HEK293 (cell line): ENCODE results near the gene TRPV6.

Experiments used
- ZEB2 ChIP-seq: fragments of 450-650 bp; formaldehyde crosslinking; IDR thresholded peaks from 2 replicates; pipeline ENCODE4 v1.5.1; 2016; ENCODE audit warnings: missing biosample characterization, missing genetic modification characterization
- ZNF529 ChIP-seq: fragments of 450-650 bp; formaldehyde crosslinking; IDR thresholded peaks from 2 replicates; pipeline ENCODE4 v1.5.1; 2017; ENCODE audit warnings: missing genetic modification characterization, missing biosample characterization; ENCODE audit not compliant: insufficient replicate concordance
- ZSCAN16 ChIP-seq: fragments of 450-650 bp; formaldehyde crosslinking; IDR thresholded peaks from 2 replicates; pipeline ENCODE4 v1.5.1; 2016; ENCODE audit warnings: missing biosample characterization, missing genetic modification characterization
- TF ChIP-seq, protein P1 (sequence below): fragments of 450-650 bp; formaldehyde crosslinking; IDR thresholded peaks from 2 replicates; pipeline ENCODE4 v1.5.1; 2016; ENCODE audit warnings: missing biosample characterization, missing genetic modification characterization, low read depth
- TF ChIP-seq, protein P2 (sequence below): fragments of 450-650 bp; formaldehyde crosslinking; IDR thresholded peaks from 2 replicates; pipeline ENCODE4 v1.5.1; 2016; ENCODE audit warnings: missing biosample characterization, missing genetic modification characterization
- TF ChIP-seq, protein P3 (sequence below): fragments of 450-650 bp; formaldehyde crosslinking; IDR thresholded peaks from 2 replicates; pipeline ENCODE4 v1.5.1; 2016; ENCODE audit warnings: missing biosample characterization, missing genetic modification characterization

DNA sequence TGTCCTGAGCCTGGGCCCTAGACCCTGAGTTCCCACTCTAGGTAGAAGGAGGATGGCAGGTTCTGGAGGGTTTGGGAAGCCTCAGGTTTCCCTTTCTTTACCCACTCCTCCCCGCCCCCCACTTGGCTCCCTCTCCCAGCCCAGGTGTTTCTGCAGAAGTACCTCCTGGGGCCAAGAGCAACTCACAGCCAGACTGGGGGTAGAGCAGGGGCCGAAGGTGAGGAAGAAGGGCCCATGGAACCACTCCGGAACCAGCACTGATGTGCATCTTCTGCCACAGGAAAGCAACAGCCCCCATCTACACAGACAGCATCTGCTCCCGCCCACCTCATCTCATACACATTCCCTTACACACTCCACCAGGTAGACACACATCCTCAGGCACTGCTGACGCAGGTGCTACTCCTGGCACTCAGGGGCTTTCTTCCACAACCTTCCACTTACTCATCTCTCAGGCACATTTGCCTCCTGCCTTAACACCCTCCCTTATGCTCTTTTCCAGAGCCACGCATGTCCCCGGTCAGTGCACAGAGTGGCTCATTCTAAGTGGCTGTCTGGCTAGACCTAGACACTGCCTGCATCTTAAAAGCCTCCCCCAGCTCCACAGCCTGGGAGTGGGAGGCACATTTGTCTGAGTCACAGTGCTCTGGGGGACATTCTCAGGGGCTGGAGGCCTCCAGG lies 28.8 kb downstream of the TRPV6 start:
- TF ChIP-seq, protein P1, sequence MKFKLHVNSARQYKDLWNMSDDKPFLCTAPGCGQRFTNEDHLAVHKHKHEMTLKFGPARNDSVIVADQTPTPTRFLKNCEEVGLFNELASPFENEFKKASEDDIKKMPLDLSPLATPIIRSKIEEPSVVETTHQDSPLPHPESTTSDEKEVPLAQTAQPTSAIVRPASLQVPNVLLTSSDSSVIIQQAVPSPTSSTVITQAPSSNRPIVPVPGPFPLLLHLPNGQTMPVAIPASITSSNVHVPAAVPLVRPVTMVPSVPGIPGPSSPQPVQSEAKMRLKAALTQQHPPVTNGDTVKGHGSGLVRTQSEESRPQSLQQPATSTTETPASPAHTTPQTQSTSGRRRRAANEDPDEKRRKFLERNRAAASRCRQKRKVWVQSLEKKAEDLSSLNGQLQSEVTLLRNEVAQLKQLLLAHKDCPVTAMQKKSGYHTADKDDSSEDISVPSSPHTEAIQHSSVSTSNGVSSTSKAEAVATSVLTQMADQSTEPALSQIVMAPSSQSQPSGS (tag by site-specific recombination) = no peak
- no peak for TF ChIP-seq ZEB2 (tag by site-specific recombination)
- TF ChIP-seq, protein P2, sequence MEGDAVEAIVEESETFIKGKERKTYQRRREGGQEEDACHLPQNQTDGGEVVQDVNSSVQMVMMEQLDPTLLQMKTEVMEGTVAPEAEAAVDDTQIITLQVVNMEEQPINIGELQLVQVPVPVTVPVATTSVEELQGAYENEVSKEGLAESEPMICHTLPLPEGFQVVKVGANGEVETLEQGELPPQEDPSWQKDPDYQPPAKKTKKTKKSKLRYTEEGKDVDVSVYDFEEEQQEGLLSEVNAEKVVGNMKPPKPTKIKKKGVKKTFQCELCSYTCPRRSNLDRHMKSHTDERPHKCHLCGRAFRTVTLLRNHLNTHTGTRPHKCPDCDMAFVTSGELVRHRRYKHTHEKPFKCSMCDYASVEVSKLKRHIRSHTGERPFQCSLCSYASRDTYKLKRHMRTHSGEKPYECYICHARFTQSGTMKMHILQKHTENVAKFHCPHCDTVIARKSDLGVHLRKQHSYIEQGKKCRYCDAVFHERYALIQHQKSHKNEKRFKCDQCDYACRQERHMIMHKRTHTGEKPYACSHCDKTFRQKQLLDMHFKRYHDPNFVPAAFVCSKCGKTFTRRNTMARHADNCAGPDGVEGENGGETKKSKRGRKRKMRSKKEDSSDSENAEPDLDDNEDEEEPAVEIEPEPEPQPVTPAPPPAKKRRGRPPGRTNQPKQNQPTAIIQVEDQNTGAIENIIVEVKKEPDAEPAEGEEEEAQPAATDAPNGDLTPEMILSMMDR (tag by site-specific recombination) = no peak
- no peak for TF ChIP-seq ZNF529 (tag by site-specific recombination)
- no peak for TF ChIP-seq ZSCAN16 (tag by site-specific recombination)
- TF ChIP-seq, protein P3, sequence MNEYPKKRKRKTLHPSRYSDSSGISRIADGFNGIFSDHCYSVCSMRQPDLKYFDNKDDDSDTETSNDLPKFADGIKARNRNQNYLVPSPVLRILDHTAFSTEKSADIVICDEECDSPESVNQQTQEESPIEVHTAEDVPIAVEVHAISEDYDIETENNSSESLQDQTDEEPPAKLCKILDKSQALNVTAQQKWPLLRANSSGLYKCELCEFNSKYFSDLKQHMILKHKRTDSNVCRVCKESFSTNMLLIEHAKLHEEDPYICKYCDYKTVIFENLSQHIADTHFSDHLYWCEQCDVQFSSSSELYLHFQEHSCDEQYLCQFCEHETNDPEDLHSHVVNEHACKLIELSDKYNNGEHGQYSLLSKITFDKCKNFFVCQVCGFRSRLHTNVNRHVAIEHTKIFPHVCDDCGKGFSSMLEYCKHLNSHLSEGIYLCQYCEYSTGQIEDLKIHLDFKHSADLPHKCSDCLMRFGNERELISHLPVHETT (tag by site-specific recombination) = no peak
